A673 (cell line): ENCODE measurements around the gene HMOX1.

Source experiments
- EZH2 ChIP-seq: fragments of 200-600 bp; sonication (generic); IDR thresholded peaks from 2 replicates; pipeline ENCODE4 v1.6.1; 2017; ENCODE audit warnings: borderline replicate concordance, low read depth, mild to moderate bottlenecking, mixed read lengths, antibody characterized with exemption, low read length; ENCODE audit not compliant: poor library complexity, severe bottlenecking
- TF ChIP-seq, protein P1 (sequence below): fragments of 300-800, 200-600 bp; sonication (generic); conservative IDR thresholded peaks from 2 replicates; pipeline ENCODE4 v1.5.1; 2017; ENCODE audit warnings: low read depth, mild to moderate bottlenecking, antibody characterized with exemption, low read length, moderate library complexity, mixed read lengths

DNA sequence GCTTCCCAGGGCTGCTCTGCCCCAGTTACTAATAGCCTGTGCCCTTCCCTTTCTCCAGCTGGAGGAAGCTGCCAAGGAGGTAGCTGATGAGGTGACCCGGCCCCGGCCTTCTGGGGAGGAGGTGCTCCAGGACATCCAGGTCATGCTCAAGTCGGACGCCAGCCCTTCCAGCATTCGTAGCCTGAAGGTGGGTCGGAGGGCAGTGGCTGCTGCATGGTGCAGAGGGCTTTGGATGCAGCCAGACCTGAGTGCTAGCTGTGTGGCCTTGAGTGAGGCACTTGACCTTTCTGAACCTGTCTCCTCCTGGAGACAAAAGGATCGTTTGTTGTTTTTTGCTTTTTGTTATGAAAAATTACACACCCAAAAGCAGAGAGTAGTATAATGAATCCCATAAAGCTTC is 22.5 kb downstream of the HMOX1 start:
- TF ChIP-seq, protein P1, sequence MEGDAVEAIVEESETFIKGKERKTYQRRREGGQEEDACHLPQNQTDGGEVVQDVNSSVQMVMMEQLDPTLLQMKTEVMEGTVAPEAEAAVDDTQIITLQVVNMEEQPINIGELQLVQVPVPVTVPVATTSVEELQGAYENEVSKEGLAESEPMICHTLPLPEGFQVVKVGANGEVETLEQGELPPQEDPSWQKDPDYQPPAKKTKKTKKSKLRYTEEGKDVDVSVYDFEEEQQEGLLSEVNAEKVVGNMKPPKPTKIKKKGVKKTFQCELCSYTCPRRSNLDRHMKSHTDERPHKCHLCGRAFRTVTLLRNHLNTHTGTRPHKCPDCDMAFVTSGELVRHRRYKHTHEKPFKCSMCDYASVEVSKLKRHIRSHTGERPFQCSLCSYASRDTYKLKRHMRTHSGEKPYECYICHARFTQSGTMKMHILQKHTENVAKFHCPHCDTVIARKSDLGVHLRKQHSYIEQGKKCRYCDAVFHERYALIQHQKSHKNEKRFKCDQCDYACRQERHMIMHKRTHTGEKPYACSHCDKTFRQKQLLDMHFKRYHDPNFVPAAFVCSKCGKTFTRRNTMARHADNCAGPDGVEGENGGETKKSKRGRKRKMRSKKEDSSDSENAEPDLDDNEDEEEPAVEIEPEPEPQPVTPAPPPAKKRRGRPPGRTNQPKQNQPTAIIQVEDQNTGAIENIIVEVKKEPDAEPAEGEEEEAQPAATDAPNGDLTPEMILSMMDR: no peak
- no peak for TF ChIP-seq EZH2
